SK-N-SH treated with all-trans-retinoic acid at 6 μM for 48 hours (cell line): ENCODE data around the gene TACR1.

Source experiments
- CREB5 ChIP-seq: fragments of 250-450 bp; sonication (Bioruptor Pico); IDR thresholded peaks from 2 replicates; pipeline ENCODE4 v1.5.1; 2020; ENCODE audit warnings: low read depth, mild to moderate bottlenecking, moderate library complexity
- OSR1 ChIP-seq: fragments of 250-450 bp; sonication (Bioruptor Pico); IDR thresholded peaks from 2 replicates; pipeline ENCODE4 v1.8.0; 2022; ENCODE audit warnings: moderate library complexity, mild to moderate bottlenecking, inconsistent platforms
- RARB ChIP-seq: fragments of 250-450 bp; sonication (Bioruptor Pico); IDR thresholded peaks from 2 replicates; pipeline ENCODE4 v1.8.0; 2021; ENCODE audit warnings: mild to moderate bottlenecking, moderate library complexity
- SNAI2 ChIP-seq: fragments of 250-450 bp; sonication (Bioruptor Pico); IDR thresholded peaks from 2 replicates; pipeline ENCODE4 v1.5.0; 2020; ENCODE audit warnings: mild to moderate bottlenecking, moderate library complexity
- ZFP30 ChIP-seq: fragments of 450-650 bp; formaldehyde crosslinking; IDR thresholded peaks from 2 replicates; pipeline ENCODE4 v1.5.0; 2022; ENCODE audit warnings: mild to moderate bottlenecking, moderate library complexity
- ZNF70 ChIP-seq: fragments of 450-650 bp; formaldehyde crosslinking; IDR thresholded peaks from 2 replicates; pipeline ENCODE4 v1.5.0; 2020; ENCODE audit warnings: mild to moderate bottlenecking, moderate library complexity
- ZNF8 ChIP-seq: fragments of 450-650 bp; formaldehyde crosslinking; IDR thresholded peaks from 2 replicates; pipeline ENCODE4 v1.5.0; 2020; ENCODE audit warnings: mild to moderate bottlenecking, moderate library complexity

- TF ChIP-seq CREB5 (CRISPR knock-in tag) (no peak), RARB (no peak), ZNF70 (CRISPR knock-in tag) (no peak), SNAI2 (CRISPR knock-in tag) (no peak), OSR1 (CRISPR knock-in tag) (no peak), ZNF8 (no peak), ZFP30 (CRISPR knock-in tag) (no peak)
Measured at GRCh38 chr2:75190271-75190990, 8.9 kb downstream of the TACR1 start.
